ENCODE measurements around the gene SLC35F4.
"Not testable (repeated sequence)": the region's sequence is repeated elsewhere in the genome, so short reads cannot be mapped to it uniquely, and the experiment has no call there.

The SLC35F4 gene

DNA sequence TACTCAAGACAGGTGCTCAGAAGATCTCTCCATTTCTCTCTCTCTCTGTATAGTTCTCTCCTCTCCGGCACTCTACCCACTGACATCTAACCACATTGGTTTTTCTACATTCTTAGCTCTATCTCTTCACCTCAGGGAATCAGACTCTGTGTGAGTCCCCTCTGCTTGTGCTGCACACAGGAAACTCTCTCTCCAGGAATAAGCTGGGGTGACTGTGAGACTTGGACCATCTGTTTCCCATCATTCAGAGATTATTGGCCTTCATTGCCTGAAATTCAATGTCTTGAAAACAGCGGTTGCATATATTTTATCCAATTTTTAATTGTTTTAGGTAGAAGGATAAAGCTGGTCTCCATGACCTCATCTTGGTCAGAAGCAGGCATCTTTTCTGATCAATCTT is 105.0 kb downstream of the SLC35F4 start:
- TF ChIP-seq, protein P1, sequence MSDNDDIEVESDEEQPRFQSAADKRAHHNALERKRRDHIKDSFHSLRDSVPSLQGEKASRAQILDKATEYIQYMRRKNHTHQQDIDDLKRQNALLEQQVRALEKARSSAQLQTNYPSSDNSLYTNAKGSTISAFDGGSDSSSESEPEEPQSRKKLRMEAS (IDR thresholded peaks at IDR 0.05; ENCODE audit: low read depth, low read length), result no peak
- TF ChIP-seq, protein P2, sequence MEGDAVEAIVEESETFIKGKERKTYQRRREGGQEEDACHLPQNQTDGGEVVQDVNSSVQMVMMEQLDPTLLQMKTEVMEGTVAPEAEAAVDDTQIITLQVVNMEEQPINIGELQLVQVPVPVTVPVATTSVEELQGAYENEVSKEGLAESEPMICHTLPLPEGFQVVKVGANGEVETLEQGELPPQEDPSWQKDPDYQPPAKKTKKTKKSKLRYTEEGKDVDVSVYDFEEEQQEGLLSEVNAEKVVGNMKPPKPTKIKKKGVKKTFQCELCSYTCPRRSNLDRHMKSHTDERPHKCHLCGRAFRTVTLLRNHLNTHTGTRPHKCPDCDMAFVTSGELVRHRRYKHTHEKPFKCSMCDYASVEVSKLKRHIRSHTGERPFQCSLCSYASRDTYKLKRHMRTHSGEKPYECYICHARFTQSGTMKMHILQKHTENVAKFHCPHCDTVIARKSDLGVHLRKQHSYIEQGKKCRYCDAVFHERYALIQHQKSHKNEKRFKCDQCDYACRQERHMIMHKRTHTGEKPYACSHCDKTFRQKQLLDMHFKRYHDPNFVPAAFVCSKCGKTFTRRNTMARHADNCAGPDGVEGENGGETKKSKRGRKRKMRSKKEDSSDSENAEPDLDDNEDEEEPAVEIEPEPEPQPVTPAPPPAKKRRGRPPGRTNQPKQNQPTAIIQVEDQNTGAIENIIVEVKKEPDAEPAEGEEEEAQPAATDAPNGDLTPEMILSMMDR (IDR thresholded peaks at IDR 0.05; ENCODE audit: low read depth, low read length), result no peak
- TF ChIP-seq POLR2A (IDR thresholded peaks at IDR 0.05; ENCODE audit: extremely low read depth, insufficient read length), result no peak
- TF ChIP-seq MYC (IDR thresholded peaks at IDR 0.05; ENCODE audit: low read depth, low read length), result no peak
- no peak for DNase-seq (ENCODE audit: low read depth)
- H3K4me3 ChIP-seq (ENCODE audit: low read depth, low read length), result no peak overlapping the region

DNA sequence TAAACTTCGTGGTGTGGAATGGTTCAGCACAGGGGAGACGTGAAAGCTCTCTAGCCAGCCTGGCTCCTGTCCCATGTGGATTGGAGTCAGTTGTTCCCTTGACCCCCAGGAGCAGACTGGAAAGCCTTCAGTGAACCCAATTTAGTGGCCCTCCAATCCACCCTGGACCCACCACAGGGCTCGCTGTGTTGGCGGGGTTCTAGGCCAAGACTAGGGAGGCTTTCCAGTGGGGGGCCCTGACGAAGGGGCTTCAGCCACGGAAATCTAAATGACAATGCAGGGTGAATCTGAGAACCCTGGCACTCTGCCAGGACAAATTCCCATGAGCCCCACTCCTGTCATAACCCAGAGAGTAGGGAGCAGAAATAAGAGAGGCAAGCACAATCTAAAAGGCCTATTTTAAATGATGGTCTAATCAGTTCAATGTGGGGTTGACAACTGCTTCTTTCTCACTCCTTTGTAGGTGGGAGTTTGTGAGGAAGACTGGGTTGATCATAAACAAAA is 110.8 kb downstream of the SLC35F4 start:
- TF ChIP-seq POLR2A (IDR thresholded peaks at IDR 0.05; ENCODE audit: extremely low read depth, insufficient read length) (no peak), MYC (IDR thresholded peaks at IDR 0.05; ENCODE audit: low read depth, low read length) (no peak)
- TF ChIP-seq, protein P1 (IDR thresholded peaks at IDR 0.05; ENCODE audit: low read depth, low read length), result no peak
- TF ChIP-seq, protein P2 (IDR thresholded peaks at IDR 0.05; ENCODE audit: low read depth, low read length), result no peak
- no peak overlapping the region for H3K4me3 ChIP-seq (ENCODE audit: low read depth, low read length)
- DNase-seq (ENCODE audit: low read depth), result no peak

DNA sequence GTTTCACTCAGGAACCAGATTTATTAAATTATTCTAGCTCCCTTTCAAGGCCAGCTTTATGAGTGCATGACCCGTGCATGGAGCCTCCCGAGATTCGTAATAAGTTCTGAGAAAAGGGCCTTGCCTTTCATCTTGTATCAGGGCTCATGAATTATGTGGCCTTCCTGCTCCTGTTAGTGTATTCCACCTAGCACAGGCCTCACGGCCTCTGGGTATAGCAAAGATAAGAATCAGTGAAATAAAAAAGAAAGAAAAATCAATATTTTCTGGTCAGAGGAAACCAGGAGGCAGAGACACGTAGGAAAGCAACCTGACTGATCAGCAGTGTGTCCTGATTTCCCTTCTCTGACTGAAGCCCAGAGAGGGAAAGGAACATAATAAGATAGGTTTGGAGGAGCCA is 111.4 kb downstream of the SLC35F4 start:
- H3K4me3 ChIP-seq (ENCODE audit: low read depth, low read length), result no peak overlapping the region
- no peak for DNase-seq (ENCODE audit: low read depth)
- TF ChIP-seq MYC (IDR thresholded peaks at IDR 0.05; ENCODE audit: low read depth, low read length), result no peak
- TF ChIP-seq, protein P1 (IDR thresholded peaks at IDR 0.05; ENCODE audit: low read depth, low read length), result no peak
- TF ChIP-seq, protein P2 (IDR thresholded peaks at IDR 0.05; ENCODE audit: low read depth, low read length), result no peak
- TF ChIP-seq POLR2A (IDR thresholded peaks at IDR 0.05; ENCODE audit: extremely low read depth, insufficient read length), result no peak

DNA sequence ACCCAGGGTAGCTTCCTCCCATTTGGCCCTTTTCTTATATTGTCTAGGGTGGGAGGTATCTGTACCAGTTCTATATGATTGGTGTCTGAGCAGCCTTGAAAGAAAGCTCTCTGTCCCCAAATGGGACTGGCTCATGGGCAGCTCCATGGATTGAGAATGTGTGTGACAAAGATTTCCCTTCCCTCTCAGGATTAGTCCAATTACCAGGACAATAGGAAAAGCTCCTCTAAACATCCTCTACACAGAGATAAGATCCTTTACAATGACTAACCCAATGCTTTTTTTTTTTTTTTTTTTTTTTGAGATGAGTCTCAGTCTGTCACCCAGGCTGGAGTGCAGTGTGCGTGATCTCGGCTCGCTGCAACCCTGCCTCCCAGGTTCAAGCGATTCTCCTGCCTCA is 112.1 kb downstream of the SLC35F4 start:
- TF ChIP-seq, protein P1 (IDR thresholded peaks at IDR 0.05; ENCODE audit: low read depth, low read length), result no peak
- TF ChIP-seq MYC (IDR thresholded peaks at IDR 0.05; ENCODE audit: low read depth, low read length) (no peak), POLR2A (IDR thresholded peaks at IDR 0.05; ENCODE audit: extremely low read depth, insufficient read length) (no peak)
- TF ChIP-seq, protein P2 (IDR thresholded peaks at IDR 0.05; ENCODE audit: low read depth, low read length), result no peak
- DNase-seq (ENCODE audit: low read depth), result no peak

DNA sequence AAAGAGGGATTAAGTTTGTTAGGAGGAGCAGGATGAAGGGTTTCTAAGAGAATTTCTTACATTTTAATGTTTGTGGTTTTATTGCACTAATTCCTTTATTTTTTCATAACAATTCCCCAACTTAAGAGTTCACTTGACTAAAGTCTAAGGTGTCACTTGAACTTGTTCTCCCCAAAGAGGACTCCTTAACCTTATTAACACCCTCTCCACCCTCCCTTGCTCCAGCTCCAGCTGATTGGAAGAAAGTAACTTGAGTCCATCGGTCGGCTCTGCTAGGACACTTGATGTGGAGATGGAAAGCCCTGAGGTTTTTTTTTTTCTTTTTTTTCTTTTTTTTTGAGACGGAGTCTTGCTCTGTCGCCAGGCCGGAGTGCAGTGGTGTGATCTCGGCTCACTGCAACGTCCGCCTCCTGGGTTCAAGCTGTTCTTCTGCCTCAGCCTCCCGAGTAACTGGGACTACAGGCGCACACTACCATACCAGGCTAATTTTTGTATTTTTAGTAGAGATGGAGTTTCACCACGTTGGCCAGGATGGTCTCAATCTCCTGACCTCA is 113.7 kb downstream of the SLC35F4 start:
- H3K4me3 ChIP-seq (ENCODE audit: low read depth, low read length); DNase-seq (ENCODE audit: low read depth): not testable (repeated sequence)

More for the DNA sequence above, 112.1 kb downstream of the SLC35F4 start:
- H3K4me3 ChIP-seq (ENCODE audit: low read depth, low read length), result no peak overlapping the region

DNA sequence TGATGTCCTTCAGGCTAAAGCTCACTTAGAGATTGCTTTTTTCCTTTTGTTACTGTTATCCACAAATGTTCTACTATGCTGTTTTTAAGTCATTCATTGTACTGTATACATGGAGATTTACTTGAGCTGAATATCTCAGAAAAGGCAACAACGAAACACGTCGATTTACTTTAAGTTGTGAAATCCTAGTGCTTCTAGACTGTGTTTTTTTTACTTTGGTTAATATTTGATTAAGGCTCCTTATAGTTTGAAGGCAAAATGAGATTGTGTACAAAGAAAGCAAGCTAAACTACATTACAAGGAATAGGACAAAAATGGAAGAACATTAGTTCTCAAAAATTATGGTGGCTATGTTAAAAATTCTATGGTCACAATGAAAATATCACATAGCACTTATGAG is 114.5 kb downstream of the SLC35F4 start:
- TF ChIP-seq POLR2A (IDR thresholded peaks at IDR 0.05; ENCODE audit: extremely low read depth, insufficient read length), result no peak
- DNase-seq (ENCODE audit: low read depth), result no peak
- H3K4me3 ChIP-seq (ENCODE audit: low read depth, low read length), result no peak overlapping the region

DNA sequence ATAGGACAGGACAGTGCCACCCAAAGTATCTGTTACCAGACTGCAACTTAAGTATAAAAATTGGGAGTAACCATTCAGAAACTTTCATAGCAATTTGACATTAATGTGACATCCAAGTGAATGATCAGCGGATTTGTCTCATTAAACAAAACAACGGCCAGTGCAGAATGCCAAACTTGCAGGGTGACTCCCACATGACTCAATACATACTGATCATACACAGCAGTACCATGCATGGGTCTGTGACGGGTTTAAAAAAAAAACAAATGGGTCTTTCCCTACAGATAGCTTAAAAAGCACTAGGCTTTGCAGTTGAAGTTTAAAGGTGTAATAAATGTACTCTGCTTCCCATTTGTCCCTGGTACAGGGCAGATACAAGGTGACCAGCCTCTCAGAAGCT is 116.6 kb downstream of the SLC35F4 start:
- no peak overlapping the region for H3K4me3 ChIP-seq (ENCODE audit: low read depth, low read length)
- TF ChIP-seq MYC (IDR thresholded peaks at IDR 0.05; ENCODE audit: low read depth, low read length) (no peak), POLR2A (IDR thresholded peaks at IDR 0.05; ENCODE audit: extremely low read depth, insufficient read length) (no peak)
- TF ChIP-seq, protein P1 (IDR thresholded peaks at IDR 0.05; ENCODE audit: low read depth, low read length), result no peak
- TF ChIP-seq, protein P2 (IDR thresholded peaks at IDR 0.05; ENCODE audit: low read depth, low read length), result no peak
- no peak for DNase-seq (ENCODE audit: low read depth)

Measured in NB4 (cell line).